Measurements from ENCODE around the gene TPH2. TPM values are rescaled to one million over a fixed set of nuclear protein-coding genes. Genes with fewer than 3 reads are reported as not detected.

The TPH2 gene
- total RNA-seq, 1 donor from 2014 or later, result not detected

- no peak for DNase-seq (ENCODE audit: low read depth)
- no peak overlapping the region for H3K4me3 ChIP-seq (ENCODE audit: low read depth, low read length)
- no peak for TF ChIP-seq CTCF (conservative IDR thresholded peaks at IDR 0.05; ENCODE audit: low read depth, low read length)
Measured at GRCh38 chr12:72063073-72063472, 124.4 kb downstream of the TPH2 start.

GRCh38 chr12:72071030-72071429 lies 132.4 kb downstream of the TPH2 start:
- no peak overlapping the region for H3K4me3 ChIP-seq (ENCODE audit: low read depth, low read length)
- no peak for DNase-seq (ENCODE audit: low read depth)
- TF ChIP-seq CTCF (conservative IDR thresholded peaks at IDR 0.05; ENCODE audit: low read depth, low read length), result no peak

GRCh38 chr12:72072592-72073212 lies 134.1 kb downstream of the TPH2 start:
- no peak for TF ChIP-seq CTCF (conservative IDR thresholded peaks at IDR 0.05; ENCODE audit: low read depth, low read length)
- no peak for DNase-seq (ENCODE audit: low read depth)
- H3K4me3 ChIP-seq (ENCODE audit: low read depth, low read length), result no peak overlapping the region

- no peak overlapping the region for H3K4me3 ChIP-seq (ENCODE audit: low read depth, low read length)
- no peak for TF ChIP-seq CTCF (conservative IDR thresholded peaks at IDR 0.05; ENCODE audit: low read depth, low read length)
- no peak for DNase-seq (ENCODE audit: low read depth)
Measured at GRCh38 chr12:72074065-72074464, 135.4 kb downstream of the TPH2 start.

GRCh38 chr12:72074956-72075355 lies 136.3 kb downstream of the TPH2 start:
- H3K4me3 ChIP-seq (ENCODE audit: low read depth, low read length), result no peak overlapping the region
- no peak for TF ChIP-seq CTCF (conservative IDR thresholded peaks at IDR 0.05; ENCODE audit: low read depth, low read length)
- no peak for DNase-seq (ENCODE audit: low read depth)

GRCh38 chr12:72075401-72075800 lies 136.8 kb downstream of the TPH2 start:
- TF ChIP-seq CTCF (conservative IDR thresholded peaks at IDR 0.05; ENCODE audit: low read depth, low read length), result no peak
- no peak for DNase-seq (ENCODE audit: low read depth)
- no peak overlapping the region for H3K4me3 ChIP-seq (ENCODE audit: low read depth, low read length)

GRCh38 chr12:72075891-72076557 lies 137.4 kb downstream of the TPH2 start:
- no peak for DNase-seq (ENCODE audit: low read depth)
- H3K4me3 ChIP-seq (ENCODE audit: low read depth, low read length), result no peak overlapping the region
- TF ChIP-seq CTCF (conservative IDR thresholded peaks at IDR 0.05; ENCODE audit: low read depth, low read length), result no peak
